HUES6 (cell line): Measurements from ENCODE around the gene KIAA0040.

Experiments used
- H3K27ac ChIP-seq: 2 replicates; pipeline ENCODE4 v1.7.0; 2013; ENCODE audit warnings: low read depth, mild to moderate bottlenecking, low read length, inconsistent platforms
- H3K27me3 ChIP-seq: 2 replicates; pipeline ENCODE4 v1.6.1; 2013; ENCODE audit warnings: low read length; ENCODE audit not compliant: control insufficient read depth, insufficient read depth
- H3K36me3 ChIP-seq: 2 replicates; pipeline ENCODE4 v1.6.1; 2013; ENCODE audit warnings: low read length; ENCODE audit not compliant: control insufficient read depth, insufficient read depth
- H3K4me1 ChIP-seq: 2 replicates; pipeline ENCODE4 v1.6.1; 2013; ENCODE audit warnings: low read length; ENCODE audit not compliant: control insufficient read depth, insufficient read depth
- H3K4me3 ChIP-seq: 2 replicates; pipeline ENCODE4 v1.5.1; 2013; ENCODE audit warnings: low read depth, low read length
- H3K9ac ChIP-seq: one replicate; pipeline ENCODE4 v1.6.1; 2013; ENCODE audit warnings: mild to moderate bottlenecking, low read length
- H3K9me3 ChIP-seq: 2 replicates; pipeline ENCODE4 v1.6.1; 2013; ENCODE audit warnings: low read depth, low read length; ENCODE audit not compliant: control insufficient read depth, insufficient read depth

KIAA0040 gene

GRCh38 chr1:175183586-175183985 is 9.0 kb downstream of the KIAA0040 start:
- Histone ChIP-seq H3K4me1 (0 out of 2 replicates have a peak, but pooled peaks cover 4% of the 10 kb centered on the region), H3K27ac (no peak overlapping the region), H3K4me3 (no peak overlapping the region), H3K27me3 (no peaks in the 10 kb centered on the region), H3K9me3 (no peaks in the 10 kb centered on the region), H3K9ac (no peak overlapping the region), H3K36me3 (no peaks in the 10 kb centered on the region)

GRCh38 chr1:175182201-175182746 is 10.3 kb downstream of the KIAA0040 start:
- no peak overlapping the region for H3K9ac ChIP-seq

GRCh38 chr1:175179837-175180590 is 12.6 kb downstream of the KIAA0040 start:
- H3K9ac ChIP-seq, result no peak overlapping the region
- no peaks in the 10 kb centered on the region for H3K36me3 ChIP-seq
- H3K27me3 ChIP-seq, result no peaks in the 10 kb centered on the region
- no peak overlapping the region for H3K27ac ChIP-seq
- no peaks in the 10 kb centered on the region for H3K9me3 ChIP-seq
- 0 out of 2 replicates have a peak, but pooled peaks cover 4% of the 10 kb centered on the region for H3K4me1 ChIP-seq
- no peak overlapping the region for H3K4me3 ChIP-seq

More at GRCh38 chr1:175182201-175182746, 10.3 kb downstream of the KIAA0040 start:
- Histone ChIP-seq H3K4me3 (no peak overlapping the region), H3K27me3 (no peaks in the 10 kb centered on the region), H3K27ac (no peak overlapping the region), H3K4me1 (0 out of 2 replicates have a peak, but pooled peaks cover 4% of the 10 kb centered on the region), H3K9me3 (no peaks in the 10 kb centered on the region), H3K36me3 (no peaks in the 10 kb centered on the region)

GRCh38 chr1:175178456-175178855 is 14.1 kb downstream of the KIAA0040 start:
- H3K36me3 ChIP-seq, result no peaks in the 10 kb centered on the region
- H3K9me3 ChIP-seq, result no peaks in the 10 kb centered on the region

GRCh38 chr1:175178056-175178455 is 14.5 kb downstream of the KIAA0040 start:
- Histone ChIP-seq H3K4me1 (no peaks in the 10 kb centered on the region), H3K4me3 (no peak overlapping the region), H3K27me3 (no peaks in the 10 kb centered on the region), H3K36me3 (no peaks in the 10 kb centered on the region), H3K9ac (no peak overlapping the region), H3K9me3 (no peaks in the 10 kb centered on the region), H3K27ac (no peak overlapping the region)

More at GRCh38 chr1:175178456-175178855, 14.1 kb downstream of the KIAA0040 start:
- H3K4me1 ChIP-seq, result 0 out of 2 replicates have a peak, but pooled peaks cover 2% of the 10 kb centered on the region
- no peak overlapping the region for H3K4me3 ChIP-seq
- H3K9ac ChIP-seq, result no peak overlapping the region
- no peak overlapping the region for H3K27ac ChIP-seq
- H3K27me3 ChIP-seq, result no peaks in the 10 kb centered on the region

GRCh38 chr1:175176246-175176645 is 16.3 kb downstream of the KIAA0040 start:
- Histone ChIP-seq H3K36me3 (no peaks in the 10 kb centered on the region), H3K27me3 (no peaks in the 10 kb centered on the region), H3K27ac (no peak overlapping the region), H3K4me3 (no peak overlapping the region), H3K9ac (no peak overlapping the region), H3K4me1 (no peaks in the 10 kb centered on the region), H3K9me3 (no peaks in the 10 kb centered on the region)

- H3K9ac ChIP-seq, result no peak overlapping the region
- H3K36me3 ChIP-seq, result no peaks in the 10 kb centered on the region
- no peak overlapping the region for H3K4me3 ChIP-seq
- no peaks in the 10 kb centered on the region for H3K9me3 ChIP-seq
- H3K4me1 ChIP-seq, result no peaks in the 10 kb centered on the region
- no peaks in the 10 kb centered on the region for H3K27me3 ChIP-seq
- no peak overlapping the region for H3K27ac ChIP-seq
Observed at GRCh38 chr1:175174309-175175102, 18.1 kb downstream of the KIAA0040 start.

- Histone ChIP-seq H3K27ac (no peak overlapping the region), H3K36me3 (no peaks in the 10 kb centered on the region), H3K9ac (no peak overlapping the region), H3K4me3 (no peak overlapping the region), H3K4me1 (no peaks in the 10 kb centered on the region), H3K9me3 (no peaks in the 10 kb centered on the region), H3K27me3 (no peaks in the 10 kb centered on the region)
Observed at GRCh38 chr1:175173531-175173930, 19.0 kb downstream of the KIAA0040 start.

- Histone ChIP-seq H3K9me3 (no peaks in the 10 kb centered on the region), H3K4me1 (no peaks in the 10 kb centered on the region), H3K27ac (no peak overlapping the region), H3K9ac (no peak overlapping the region), H3K27me3 (no peaks in the 10 kb centered on the region), H3K36me3 (no peaks in the 10 kb centered on the region), H3K4me3 (no peak overlapping the region)
Observed at GRCh38 chr1:175172503-175172902, 20.1 kb downstream of the KIAA0040 start.

- Histone ChIP-seq H3K9me3 (no peaks in the 10 kb centered on the region), H3K36me3 (no peaks in the 10 kb centered on the region), H3K9ac (no peak overlapping the region), H3K27me3 (no peaks in the 10 kb centered on the region), H3K4me1 (no peaks in the 10 kb centered on the region), H3K4me3 (no peak overlapping the region), H3K27ac (no peak overlapping the region)
Observed at GRCh38 chr1:175171036-175171913, 21.3 kb downstream of the KIAA0040 start.
